HG03175 (cell line): ENCODE data around the gene OSBPL5.

Experiments used
- ATAC-seq: cut with Tn5 transposase; IDR thresholded peaks from one replicate; pipeline ENCODE4 v1.9.1; 2021; ENCODE audit warnings: mild to moderate bottlenecking, moderate library complexity; ENCODE audit not compliant: unreplicated experiment

OSBPL5 gene

GRCh38 chr11:3197878-3198528, 32.9 kb upstream of the OSBPL5 start:
- no peak for ATAC-seq

- ATAC-seq = no peak
Measured at GRCh38 chr11:3197044-3197695, 32.1 kb upstream of the OSBPL5 start.

DNA sequence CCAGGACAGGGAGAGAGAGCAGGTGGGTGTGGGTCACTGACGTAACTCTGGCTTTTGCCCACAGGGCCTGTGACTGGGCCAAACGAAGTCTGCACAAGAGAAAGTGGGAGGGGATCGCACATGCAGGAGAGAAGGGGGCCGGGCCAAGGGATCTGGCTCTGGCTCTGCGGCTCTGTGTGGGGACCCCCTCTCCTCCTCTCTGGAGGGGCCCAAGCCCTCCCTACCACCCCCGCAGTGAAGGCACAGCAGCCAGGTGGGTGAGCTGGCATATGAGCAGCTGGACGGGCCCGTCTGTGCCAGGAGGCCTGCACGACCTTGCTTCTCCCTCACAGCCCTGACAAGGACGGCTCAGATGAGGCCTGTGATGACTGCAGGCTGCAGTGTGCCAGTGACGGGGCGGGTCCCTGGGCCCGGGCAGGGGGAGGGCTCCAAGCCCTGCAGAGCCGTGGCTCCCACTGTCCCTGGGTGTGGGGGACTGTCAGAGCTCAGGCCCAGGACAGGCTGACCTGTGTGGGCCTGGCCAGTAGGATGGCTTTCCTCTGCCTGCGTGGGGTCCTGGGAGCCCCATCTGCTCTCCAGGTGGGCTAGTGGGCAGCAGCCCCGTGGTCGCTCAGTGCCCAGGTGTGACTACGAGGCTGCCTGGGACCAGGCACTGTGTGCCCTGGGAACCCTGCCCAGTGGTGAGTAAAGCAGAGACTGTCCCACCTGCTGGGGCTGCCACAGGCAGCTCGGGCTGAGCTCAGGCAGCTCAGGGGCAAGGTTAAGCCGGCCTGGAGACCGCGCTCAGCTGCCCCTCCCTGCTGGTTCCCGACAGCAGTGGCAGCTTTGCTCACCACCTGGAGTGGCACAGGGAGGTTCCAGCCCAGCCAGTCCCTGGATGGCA, 31.3 kb upstream of the OSBPL5 start:
- no peak for ATAC-seq

DNA sequence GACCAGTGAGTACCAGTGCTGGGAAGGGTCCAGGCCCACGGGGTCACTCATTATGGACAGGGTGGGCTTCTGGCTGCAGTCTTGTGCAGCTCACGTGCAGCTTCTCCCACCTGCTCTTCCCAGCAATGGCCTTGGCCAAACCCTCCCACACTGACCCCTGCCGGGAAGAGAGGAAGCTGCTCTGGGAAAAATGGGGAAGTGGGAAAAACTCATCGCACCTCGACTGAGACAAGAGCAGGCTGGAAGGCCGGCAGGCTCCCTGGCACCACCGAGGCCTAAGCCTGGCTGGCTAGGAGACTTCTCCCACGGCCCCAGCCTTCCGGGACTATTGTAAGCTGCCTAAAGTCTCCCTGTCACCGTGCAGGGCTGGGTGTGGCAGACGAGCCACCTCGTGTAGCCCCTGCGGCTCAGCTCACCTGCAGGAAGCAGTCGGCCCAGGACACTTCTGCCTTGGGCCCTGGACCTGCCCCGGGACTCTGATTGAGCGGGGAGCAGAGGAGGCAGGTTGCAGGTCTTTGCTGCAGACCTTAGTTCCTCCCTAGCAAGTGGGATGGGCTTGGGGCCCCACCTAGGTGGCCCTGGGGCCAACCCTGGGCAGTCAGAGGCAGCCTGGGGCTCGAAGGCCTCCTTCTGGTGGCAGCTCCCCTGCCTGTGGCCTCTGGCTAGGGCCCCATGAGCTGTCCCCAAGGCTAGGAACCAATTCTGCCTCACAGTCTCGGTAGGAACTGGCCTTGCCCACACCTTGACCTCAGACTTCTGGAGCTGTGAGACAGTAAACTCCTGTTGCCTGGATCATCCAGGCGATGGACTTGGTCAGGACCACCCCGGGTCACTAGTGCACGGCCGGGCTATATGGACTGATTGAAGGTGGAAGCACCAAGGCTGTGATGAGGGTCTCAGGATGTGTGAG, 30.4 kb upstream of the OSBPL5 start:
- no peak for ATAC-seq

- no peak for ATAC-seq
Measured at GRCh38 chr11:3194016-3194816, 29.1 kb upstream of the OSBPL5 start.

DNA sequence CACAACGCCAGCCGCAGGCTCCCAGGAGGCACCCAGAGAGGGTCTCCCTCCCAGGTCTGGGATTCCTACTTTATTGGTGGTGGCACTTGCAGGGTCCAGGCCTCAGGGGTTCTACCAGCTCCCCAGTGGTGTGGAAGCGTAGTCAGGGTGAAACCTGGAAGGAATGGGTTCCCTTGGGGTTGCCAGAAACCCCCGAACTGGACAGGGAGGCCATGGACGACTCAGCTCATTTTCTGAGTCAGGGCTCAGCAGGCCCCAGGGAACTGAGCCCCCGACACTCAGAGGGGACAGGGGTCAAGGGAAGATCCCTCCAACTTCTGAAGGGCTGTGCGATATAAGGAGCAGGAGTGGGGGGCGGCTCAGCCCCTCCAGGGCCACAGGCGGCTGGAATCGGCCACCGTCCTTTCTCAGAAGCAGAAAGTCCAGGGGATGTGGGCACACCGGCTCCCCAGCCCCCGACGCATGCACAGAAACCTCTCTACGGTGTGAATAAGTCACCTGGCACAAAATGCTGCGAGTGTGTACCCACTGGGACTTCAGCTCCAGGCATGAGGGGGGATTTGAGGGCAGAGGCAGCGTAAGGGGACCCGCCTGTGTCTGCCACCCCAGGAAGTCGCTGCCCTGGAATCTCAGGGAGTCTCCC, 28.4 kb upstream of the OSBPL5 start:
- ATAC-seq = no peak

DNA sequence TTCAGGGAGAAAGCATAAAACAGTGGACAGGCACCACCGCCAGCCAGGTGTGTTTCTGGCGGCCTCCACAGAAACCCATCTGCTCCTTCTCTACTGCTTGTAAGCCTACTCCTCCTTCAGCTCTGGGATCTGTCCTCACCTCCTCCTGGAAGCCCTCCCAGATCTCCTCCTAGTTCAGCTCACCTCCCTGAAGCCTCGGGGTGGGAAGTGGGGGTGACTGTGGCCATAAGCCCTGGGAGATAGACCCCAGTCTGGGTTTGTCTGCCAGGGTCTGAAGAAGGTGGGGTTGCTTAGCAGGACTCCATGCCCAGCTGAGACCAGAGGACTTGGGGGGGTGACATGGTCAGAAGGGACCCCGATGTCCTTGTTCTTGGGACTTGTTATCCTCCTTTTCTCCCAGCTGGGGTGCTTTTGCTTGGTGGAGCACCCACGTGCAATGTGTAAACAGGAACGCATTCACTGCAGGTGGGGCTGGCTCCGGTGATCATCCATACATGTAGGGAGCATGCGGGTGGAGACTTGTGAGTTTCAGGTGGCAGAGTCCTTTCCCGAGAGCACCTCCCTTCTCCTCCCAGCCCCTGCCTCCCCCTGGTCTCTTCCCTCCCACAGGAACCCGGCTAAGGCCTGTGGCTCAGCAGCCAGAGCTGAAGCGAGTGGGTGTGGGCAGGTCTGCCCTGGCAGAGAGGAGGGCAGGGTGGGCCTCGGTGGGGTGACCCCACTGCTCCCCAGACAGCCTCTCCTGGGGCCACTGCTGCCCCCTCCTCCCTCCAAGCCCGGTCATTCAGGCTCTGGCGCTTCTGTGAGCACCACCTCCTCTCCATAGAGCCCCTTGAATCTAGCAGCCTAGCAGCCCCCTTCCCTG, 27.6 kb upstream of the OSBPL5 start:
- no peak for ATAC-seq

DNA sequence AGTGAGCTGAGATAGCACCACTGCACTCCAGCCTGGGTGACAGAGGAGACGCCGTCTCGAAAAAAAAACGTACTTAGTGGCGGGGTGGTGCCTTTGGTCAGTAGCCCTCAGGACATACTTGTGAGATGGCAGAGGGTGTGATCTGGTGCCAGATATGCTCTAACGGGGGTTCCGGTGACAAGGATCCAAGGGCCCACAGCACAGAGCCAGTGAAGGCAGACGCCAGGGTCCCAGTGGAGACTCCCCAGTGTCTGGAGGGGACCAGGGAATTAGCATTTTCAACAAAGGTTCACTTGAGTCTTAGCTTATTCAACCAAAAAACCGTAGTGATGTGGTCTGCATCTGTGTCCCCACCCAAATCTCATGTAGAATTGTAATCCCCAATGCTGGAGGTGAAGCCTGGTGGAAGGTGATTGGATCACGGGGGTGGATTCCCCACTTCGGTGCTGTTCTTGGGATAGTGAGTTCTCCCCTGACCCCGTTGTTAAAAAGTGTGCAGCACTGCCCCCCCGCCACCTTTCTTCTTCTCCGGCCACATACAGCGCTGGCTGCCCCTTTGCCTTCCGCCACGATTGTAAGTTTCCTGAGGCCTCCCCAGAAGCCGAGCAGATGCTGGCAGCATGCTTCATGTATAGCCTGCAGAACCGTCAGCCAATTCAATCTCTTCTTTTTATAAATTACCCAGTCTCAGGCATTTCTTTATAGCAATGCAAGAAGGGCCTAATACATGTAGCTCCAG, 26.6 kb upstream of the OSBPL5 start:
- ATAC-seq = no peak

- no peak for ATAC-seq
Measured at GRCh38 chr11:3190600-3190999, 25.5 kb upstream of the OSBPL5 start.

- no peak for ATAC-seq
Measured at GRCh38 chr11:3189886-3190583, 24.9 kb upstream of the OSBPL5 start.

- no peak for ATAC-seq
Measured at GRCh38 chr11:3189196-3189843, 24.2 kb upstream of the OSBPL5 start.

- no peak for ATAC-seq
Measured at GRCh38 chr11:3188496-3189195, 23.5 kb upstream of the OSBPL5 start.

DNA sequence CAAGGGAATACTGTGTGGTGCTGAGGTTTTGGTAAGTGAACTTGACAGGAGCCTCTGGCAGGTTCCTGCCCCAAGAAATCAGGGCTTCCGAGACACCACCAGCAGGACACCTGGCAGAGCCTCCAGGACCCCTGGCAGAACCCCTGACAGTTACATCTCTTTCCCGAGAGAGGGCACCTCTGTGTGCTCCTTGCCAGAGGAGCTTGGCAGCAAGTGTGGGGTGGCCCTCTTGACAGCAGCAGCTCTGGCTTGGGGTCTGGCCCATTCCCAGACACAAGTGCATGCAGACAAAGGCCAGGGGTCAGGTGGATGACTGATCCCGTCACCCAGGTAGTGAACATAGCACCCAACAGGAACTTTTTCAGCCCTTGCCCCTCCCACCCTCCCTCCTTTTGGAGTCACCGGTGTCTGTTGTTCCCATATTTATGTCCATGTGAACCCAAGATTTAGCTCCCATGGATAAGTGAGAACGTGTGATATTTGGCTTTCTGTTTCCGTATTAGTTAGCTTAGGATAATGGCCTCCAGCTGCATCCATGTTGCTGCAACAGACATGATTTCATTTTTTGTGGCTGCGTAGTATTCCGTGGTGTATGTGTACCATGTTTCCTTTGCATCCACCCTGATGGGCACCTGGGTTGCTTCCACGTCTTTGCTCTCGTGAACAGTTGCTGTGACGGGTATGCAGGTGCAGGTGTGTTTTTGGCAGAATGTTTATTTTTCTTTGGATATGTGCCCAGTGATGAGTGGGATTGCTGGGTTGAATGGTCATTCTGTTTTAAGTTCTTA, 21.2 kb upstream of the OSBPL5 start:
- ATAC-seq = no peak

- no peak for ATAC-seq
Measured at GRCh38 chr11:3184732-3185347, 19.7 kb upstream of the OSBPL5 start.

GRCh38 chr11:3183523-3183922, 18.4 kb upstream of the OSBPL5 start:
- no peak for ATAC-seq
